HG02973 (cell line): ENCODE measurements around the gene RPA3.
"Not testable (repeated sequence)": the region's sequence is repeated elsewhere in the genome, so short reads cannot be mapped to it uniquely, and the experiment has no call there.

Source experiments
- ATAC-seq: cut with Tn5 transposase; IDR thresholded peaks from one replicate; pipeline ENCODE4 v1.9.1; 2021; ENCODE audit warnings: moderate library complexity; ENCODE audit not compliant: unreplicated experiment

The RPA3 gene

DNA sequence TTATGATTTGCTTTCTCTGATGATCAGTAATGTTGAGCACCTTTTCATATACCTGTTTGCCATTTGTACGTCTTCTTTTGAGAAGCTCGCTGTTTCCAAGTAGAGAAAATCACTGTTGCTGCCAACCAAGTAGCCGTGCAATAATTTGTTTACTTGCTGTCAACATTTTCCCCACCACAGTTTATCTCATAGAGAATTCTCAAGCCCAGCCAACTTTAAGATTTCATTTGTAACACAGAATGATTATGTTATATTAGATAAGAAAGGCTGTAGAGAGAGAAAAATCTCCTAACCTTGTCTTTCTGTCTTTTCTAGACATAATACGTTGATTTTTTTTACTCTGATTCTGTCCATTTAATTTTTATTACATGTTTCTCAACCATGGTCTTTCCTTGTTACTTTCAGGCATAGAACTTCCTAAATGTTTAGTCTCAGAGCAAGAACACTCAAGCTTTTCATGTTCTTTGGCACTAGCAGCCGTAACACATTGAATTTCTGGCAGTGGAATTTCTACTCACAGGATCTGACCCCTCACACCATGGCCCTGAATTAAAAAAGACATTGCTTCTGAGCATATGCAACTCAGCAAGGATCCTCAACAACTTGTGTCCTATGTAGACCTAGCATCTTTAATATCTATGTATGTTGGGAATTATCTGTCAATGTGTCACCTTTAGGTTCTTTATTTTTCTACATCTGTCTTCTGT is 23.1 kb downstream of the RPA3 start:
- ATAC-seq: no peak

DNA sequence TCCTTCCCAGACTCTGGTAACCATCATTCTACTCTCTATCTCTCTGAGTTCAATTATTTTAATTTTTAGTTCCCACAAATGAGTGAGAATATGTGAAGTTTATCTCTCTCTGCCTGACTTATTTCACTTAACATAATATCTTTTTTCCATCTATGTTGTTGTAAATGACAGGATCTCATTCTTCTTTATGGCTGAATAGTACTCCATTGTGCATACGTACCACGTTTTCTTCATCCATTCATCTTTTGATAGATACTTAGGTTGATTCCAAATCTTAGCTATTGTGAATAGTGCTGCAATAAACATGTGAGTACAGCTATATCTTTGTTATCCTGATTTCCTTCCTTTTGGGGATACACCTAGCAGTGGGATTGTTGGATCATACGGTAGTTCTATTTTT is 23.9 kb downstream of the RPA3 start:
- ATAC-seq: no peak

DNA sequence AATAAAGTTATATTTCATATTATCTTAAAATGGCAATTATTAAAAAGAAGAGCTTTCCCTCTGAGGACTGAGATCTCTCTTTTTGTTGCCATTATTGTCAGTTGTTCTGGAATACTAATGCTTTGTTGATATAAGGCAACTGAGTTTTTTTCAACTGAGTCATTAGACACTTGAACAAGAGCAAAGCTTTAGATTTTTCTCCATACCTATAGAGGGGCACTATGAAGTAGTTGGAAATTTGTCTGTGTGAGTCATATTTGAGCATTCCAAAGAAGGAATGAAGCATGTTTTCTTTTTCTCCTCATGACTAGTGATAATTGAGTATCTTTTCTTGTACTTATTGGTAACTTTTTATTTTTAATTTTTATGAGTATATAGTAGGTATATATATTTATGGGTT is 24.5 kb downstream of the RPA3 start:
- ATAC-seq: no peak

DNA sequence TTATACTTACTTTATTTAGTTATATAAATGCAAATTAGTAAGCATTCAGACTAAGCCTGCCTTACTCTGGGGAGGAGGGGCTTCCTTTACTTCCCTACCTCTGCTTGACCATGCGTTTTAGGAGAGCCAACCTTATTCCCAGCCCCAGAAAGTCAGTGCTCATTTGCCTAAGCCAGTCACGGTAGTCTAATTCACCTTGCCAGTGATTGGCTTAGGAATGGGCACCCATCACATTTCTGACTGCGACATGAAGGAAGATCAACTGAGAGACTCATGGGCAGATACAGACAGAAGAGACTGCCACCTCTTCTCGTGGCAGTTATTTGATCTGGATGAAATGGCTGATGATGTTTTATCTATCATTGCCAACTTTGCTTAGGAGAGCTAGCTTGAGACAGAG is 29.5 kb downstream of the RPA3 start:
- ATAC-seq: no peak

DNA sequence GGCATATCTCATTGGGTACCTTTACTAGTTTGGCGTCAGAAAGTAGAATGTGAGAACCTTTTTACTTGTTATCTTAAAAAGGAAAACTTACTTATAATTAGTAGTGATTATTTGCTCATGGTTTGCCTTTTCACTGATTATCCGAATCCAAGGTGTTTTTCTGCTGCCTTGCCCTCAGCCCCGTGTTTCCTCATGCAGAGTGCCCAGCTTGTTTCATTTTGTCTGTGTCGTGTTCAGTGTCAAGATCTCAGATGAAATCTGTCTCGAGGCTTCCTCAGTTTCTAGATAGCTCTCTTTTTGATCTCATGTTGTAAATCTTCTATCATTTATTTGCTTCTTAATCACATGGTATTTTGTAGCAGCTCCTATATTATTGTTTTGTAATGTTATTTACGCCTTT is 30.1 kb downstream of the RPA3 start:
- no peak for ATAC-seq

DNA sequence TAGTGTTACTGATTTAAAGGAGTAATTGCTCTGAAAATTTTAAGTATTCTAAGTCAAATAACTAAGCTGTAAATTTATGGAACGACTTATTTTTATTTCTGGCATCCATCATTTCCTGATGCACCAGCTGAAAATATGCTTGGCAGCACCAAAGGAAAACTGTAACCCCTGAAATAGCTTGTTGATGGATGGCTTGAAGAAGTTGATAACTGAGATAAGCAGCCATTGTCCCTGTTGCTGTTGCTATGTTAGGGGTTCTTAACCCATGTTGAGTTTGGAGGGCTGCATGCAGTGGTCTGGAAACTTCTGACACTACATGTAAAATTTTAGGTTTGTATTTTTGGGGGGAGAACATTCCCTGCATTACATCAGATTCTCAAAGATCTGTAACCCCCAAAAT is 30.6 kb downstream of the RPA3 start:
- no peak for ATAC-seq

DNA sequence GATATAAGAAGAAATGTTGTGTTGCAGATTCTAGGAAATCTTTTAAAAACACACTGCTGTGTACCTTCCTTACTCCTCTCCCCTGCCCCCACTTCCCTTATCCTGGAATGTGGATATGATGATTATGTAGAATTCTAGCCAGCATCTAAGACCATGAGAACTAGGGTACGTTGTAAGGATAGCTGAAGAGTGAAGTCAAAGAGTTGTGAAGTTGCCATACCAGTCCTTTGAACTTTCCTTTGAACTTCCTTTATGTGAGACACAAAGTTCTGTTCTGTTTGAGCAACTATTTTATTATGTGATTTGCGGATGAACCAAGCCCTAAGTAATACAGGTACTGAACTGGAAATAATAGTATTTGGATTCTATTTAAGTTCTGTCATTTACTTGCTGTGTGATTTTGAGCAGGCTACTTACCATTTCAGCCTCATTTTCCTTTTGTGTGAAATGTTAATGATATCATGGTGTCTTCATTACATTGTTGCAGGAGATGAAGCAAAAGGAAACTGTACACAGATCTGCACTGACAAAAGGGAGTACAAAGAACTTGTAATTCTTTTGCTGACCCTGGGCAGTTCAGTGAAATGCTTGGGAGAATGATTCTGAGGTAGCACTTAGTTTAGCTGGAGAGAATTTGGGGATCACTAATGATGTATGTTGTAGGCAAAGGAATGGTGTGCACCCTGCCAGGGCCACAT is 31.4 kb downstream of the RPA3 start:
- ATAC-seq: no peak

DNA sequence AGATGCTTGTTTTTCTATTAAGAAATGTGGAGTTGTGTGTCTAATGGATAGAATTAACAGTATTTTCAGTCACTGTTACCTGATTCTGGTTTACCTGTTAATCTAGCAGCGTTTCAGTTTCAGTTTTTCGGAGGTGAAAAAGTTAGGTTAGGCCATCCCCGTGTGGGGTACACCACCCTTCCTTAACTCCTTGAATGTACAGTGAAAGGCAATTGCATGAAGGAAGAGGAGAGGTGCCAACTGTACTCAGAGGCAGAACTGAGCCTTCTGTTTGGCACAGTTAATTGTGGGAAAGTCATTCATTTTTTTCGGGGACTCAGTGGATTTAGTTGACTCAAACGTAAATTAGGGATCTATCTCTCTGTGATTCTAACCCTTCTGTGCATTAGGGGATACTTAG is 35.5 kb downstream of the RPA3 start:
- no peak for ATAC-seq

DNA sequence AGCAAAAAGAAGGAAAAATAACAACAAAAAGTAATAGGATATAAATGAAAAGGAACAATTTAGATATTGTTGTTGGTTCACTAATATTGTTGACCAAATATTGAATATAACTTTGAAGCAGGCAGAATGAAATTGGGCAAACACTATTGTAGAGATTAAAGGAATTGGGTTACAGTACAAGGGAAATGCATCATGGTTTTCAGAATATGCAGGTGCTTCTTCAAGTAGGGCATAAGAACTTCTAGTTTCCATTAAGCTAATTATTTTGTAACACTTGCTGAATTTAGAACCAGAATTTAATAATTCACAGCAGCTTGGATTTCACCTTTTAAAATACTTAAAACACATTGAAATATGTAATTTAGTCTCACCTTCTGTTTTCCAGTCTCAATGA is 36.5 kb downstream of the RPA3 start:
- ATAC-seq: no peak

DNA sequence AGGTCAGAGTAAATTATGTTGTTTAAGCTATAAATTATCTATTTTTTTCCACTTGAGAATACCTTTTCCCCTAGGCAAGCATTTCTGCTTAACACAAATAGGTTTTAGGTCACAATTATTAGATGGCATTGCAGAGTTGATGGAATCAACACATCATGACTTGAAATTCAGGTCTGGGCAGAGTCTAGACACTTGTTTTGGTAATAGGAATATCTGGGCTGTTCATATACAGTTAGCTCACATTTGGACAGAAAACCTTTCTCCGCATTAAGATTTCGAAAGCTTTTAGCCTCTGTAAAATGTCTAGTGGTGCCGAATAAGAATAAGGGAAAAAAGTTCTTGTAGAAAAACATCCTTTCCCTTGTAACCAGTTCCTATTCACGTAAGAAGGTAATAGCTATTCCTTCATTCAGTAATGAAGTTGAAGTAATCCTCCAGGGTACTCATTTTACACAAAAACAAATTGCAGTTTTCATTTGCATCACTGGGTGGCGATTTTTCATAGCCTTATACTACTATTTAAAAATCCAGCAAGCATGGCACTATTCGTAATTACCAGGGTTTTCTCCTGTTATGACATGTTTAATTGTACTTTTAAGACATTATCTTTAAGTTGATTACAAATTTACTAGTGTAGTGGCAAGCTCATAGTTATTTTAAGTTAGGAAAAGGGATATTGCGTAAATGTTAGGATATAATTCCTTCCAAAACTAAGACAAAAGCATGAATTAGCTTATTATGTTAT is 37.0 kb downstream of the RPA3 start:
- peak; percentile 71 for ATAC-seq

DNA sequence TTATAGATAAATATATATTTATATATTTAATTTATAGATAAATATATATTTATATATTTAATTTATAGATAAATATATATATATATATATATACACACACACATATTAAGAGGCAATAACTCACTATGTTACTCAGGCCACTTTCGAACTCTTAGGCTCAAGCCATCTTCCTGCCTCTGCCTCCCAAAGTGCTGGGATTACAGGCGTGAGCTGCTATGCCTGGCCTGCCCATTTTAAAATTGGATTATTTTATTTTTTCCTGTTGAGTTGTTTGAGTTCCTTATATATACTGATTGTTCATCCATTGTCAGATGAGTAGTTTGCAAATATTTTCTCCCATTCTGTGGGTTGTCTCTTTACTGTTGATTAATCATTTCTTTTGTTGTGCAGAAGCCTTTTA is 38.8 kb downstream of the RPA3 start:
- ATAC-seq: not testable (repeated sequence)

DNA sequence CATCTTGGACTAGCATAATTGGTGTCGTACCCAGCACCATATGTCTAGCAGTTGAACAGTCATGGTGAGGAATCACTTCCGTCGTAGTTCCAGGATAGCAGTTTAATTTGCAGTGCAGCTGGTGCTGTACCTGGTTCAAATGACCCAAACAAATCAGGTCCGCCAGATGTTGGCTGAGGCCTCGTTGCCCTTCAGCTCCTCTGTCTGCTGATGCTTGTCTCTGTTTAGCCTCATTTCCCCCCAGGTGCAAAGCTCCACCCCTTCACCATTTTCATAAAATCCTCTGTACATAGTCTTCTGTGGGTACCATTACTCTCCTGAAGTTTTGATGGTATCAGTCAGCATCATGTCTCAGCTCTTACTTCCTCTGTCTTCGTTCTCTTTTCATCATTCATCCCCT is 42.7 kb downstream of the RPA3 start:
- ATAC-seq: no peak

DNA sequence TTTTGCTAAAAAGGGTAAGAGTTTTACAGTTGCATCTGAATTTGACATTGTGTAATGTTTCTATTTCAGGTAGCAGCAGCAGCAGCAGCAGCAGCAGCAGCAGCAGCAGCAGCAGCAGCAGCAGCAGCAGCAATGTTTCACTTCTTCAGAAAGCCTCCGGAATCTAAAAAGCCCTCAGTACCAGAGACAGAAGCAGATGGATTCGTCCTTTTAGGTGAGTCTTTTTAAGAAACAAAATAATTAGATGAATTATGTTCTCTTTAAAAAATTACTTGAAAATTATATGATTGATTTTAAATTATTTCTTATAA is 45.2 kb downstream of the RPA3 start:
- no peak for ATAC-seq

DNA sequence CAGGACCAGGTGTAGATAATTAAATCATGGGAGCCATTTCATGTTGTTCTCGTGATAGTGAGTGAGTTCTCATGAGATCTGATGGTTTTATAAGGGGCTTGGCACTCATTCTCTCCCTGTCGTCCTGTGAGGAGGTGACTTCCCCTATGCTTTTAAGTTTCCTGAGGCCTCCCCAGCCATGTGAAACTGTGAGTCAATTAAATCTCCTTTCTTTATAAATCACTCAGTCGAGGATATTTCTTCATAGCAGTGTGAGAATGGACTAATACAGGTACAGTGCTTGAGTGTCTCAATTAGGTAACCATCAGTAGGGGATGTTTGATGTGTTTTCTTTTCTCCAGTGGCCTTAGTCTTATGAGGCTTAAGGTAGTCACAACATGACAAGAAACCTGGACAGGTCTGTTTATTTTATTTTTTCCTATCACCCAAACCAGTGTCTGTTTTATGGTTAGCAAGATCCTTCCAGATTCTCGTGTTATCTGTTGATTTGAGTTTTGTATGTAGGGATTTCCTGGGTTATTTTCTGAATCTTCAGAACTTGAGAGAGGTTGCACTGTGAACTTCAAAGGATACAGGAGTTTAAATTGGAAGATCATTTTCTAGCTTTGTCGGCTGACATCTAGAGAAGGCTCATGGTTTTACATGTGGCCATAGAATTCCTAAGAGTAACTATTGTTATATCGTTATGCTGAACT is 45.7 kb downstream of the RPA3 start:
- no peak for ATAC-seq

DNA sequence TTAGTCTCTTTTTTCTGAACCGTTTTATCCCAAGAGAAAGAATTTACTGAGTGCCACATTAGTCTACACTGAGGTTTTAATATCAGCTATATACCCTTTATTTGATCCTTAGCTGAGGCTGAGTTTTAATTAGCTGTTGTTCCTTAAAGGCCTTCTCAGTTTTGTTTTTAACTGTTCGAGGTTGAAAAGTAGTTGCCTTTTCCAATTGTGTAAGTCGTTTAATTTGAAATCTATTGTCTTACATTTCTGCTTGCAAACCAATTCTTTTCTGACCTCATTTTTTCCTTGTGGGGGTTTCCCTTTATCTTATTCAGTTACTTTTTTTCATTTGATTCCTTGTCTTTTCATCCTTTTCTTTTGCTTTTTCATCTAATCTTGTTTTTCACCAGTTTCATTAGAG is 47.0 kb downstream of the RPA3 start:
- ATAC-seq: no peak

DNA sequence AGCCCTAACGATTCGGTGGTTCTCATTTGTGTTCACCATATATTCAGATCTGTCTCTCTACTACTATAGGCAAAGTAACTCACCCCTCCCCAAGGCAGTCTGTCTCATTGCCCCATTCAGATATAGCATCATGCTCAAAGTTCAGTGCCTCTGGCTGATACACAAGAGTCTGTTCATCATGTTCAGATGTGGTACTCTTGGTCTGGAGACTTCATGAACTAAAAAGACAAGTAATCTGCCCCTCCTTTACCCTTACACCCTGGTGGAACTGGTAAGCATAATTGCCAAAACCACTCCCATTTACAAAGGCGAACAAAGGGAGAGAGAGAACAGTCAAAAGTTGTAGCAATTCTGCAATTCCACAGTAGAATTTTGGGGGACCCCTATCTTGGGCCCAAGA is 47.9 kb downstream of the RPA3 start:
- ATAC-seq: no peak

DNA sequence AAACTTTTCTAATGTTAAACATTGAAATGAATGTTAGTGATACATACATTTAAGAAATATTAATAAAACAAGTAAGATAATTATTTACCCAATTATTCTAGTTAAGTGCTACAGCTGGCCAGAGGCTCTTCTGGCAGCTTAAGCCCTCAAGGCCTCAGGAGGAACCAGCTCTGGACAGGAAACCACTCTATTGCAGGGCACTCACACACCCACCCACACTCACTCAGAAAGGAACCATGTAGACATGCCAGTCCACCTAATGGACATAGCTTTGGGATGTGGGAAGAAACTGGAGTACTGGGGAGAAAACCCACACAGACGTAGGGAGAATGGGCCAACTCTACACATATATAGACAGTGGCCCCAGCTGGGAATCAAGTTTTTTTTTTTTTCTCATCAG is 49.7 kb downstream of the RPA3 start:
- ATAC-seq: no peak

DNA sequence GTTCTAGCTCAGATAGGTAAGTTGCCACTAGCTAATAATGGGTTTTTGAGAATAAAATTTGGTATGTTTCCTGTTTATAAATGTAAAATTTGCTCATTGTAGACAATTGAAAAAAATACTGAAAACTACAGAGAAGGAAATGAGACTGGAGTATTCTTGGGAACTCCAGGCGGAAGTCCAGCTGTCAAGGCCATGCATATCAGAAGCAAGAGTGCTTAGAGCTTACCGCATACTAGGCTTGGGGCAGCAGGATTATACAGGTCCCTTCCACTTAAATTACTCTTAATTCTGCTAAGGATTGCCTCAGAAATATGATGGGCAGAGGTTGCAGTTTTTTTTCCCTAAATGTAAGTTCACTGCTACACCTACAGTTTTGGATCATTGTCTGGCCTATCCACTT is 51.2 kb downstream of the RPA3 start:
- no peak for ATAC-seq

DNA sequence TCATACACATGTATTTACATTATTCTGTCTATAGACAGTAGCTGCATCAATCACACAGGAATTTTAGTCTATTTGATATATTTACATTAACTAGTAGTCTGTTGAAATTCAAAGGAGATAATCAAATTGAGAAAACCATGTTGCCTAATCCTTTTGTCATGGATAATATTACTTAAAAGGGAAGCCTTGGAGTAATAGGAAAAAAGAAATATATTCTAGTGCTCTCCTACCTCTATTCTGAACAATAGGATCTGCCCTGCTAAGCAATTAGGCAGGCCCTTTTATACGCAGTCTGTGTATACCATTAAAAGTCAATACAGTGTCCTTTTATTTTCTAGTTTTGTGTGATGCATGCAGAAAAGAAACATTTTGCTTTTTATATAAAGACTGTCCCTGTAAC is 53.4 kb downstream of the RPA3 start:
- ATAC-seq: no peak

DNA sequence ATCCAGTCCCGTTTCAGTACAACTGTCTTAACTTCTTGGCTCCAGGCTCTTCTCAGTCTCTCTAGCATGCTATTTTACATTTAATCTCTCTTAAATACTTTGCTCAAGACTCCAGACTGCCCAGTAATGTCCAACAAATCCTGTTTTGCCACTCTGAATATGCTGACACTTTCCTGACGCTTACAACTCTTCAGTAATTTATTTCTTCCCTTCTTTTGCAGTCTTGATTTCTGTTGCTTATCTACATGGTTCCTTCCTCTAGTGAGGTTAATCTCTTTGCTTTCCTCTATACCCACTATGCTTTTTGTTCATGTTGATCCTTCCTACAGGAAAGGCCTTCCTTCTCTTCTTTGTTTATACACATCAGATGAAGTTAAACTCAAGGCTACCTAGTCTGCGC is 54.1 kb downstream of the RPA3 start:
- no peak for ATAC-seq

DNA sequence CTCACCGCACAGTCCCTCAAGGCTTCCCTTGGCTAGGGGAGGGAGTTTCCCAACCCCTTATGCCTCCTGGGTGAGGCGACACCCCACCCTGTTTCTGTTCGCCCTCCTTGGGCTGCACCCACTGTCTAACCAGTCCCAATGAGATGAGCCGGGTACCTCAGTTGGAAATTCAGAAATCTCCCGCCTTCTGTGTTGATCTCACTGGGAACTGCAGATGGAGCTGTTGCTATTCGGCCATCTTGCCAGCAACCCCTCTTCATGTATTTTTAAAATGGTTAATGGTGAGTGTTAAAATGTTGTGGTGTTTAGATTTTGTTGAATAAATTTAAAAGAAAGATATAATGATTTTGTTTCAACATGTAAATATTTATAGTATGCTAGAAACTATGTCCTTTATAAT is 55.9 kb downstream of the RPA3 start:
- no peak for ATAC-seq

DNA sequence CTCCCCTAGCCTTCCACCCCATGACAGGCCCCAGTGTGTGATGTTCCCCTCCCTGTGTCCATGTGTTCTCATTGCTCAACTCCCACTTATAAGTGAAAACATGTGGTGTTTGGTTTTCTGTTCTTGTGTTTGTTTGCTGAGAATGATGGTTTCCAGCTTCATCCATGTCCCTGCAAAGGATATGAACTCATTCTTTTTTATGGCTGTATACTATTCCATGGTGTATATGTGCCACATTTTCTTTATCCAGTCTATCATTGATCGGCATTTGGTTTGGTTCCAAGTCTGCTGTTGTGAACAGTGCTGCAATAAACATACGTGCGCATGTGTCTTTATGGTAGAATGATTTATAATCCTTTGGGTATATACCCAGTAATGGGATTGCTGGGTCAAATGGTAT is 61.9 kb downstream of the RPA3 start:
- not testable (repeated sequence) for ATAC-seq
